ENCODE data around the gene BNIP3. TPM values are rescaled to one million over a fixed set of nuclear protein-coding genes. Genes with fewer than 3 reads are reported as not detected.

Gene BNIP3
- total and polyA plus RNA-seq, 4 donors, result 36.8 to 151 (median 114) TPM

GRCh38 chr10:131968949-131969348 is 12.8 kb downstream of the BNIP3 start (continued):
- no peak for TF ChIP-seq HNF4A (conservative IDR thresholded peaks at IDR 0.05)
- no peak for TF ChIP-seq JUND (IDR thresholded peaks at IDR 0.05)

- Histone ChIP-seq H3K27ac (ENCODE audit: low read depth in 1 of 2, low read length in 2 of 2) (no peak overlapping the region), H3K9me3 (ENCODE audit: control insufficient read depth in 4 of 4, low read length in 3 of 4) (no peaks in the 10 kb centered on the region), H3K4me3 (ENCODE audit: low read depth in 1 of 3, low read length in 3 of 3) (no peak overlapping the region), H3K27me3 (ENCODE audit: control insufficient read depth in 4 of 4, insufficient read depth in 4 of 4, low read length in 3 of 4) (no peaks in the 10 kb centered on the region), H3K4me1 (ENCODE audit: control insufficient read depth in 4 of 4, insufficient read depth in 4 of 4, low read length in 3 of 4) (no peaks in the 10 kb centered on the region), H3K36me3 (ENCODE audit: control insufficient read depth in 4 of 4, insufficient read depth in 3 of 4, low read depth in 1 of 4, low read length in 3 of 4) (peaks cover 8 to 20% (median 11%) of the 10 kb centered on the region in 4 donors), H3K9ac (ENCODE audit: low read depth in 1 of 2, low read length in 2 of 2) (no peak overlapping the region)
- TF ChIP-seq YY1 (IDR thresholded peaks at IDR 0.05), result no peak
- TF ChIP-seq GABPA (IDR thresholded peaks at IDR 0.05 in 1 of 2, conservative IDR thresholded peaks at IDR 0.05 in 1 of 2), result no peak
- TF ChIP-seq RAD21 (IDR thresholded peaks at IDR 0.05), result no peak
- TF ChIP-seq TAF1 (conservative IDR thresholded peaks at IDR 0.05), result no peak
- DNase-seq (ENCODE audit: low spot score), result no peak
- WGBS, result 96% methylated on average over 9 of the region's 9 CpGs
Measured at GRCh38 chr10:131964298-131964697, 17.4 kb downstream of the BNIP3 start.

GRCh38 chr10:131963811-131964210 is 17.9 kb downstream of the BNIP3 start:
- peaks cover 3 to 15% (median 9%) of the 10 kb centered on the region in 4 donors for H3K36me3 ChIP-seq (ENCODE audit: control insufficient read depth in 4 of 4, insufficient read depth in 3 of 4, low read depth in 1 of 4, low read length in 3 of 4)
- WGBS, result 87% methylated on average over 9 of the region's 9 CpGs

More at GRCh38 chr10:131963811-131964210, 17.9 kb downstream of the BNIP3 start:
- Histone ChIP-seq H3K4me1 (ENCODE audit: control insufficient read depth in 4 of 4, insufficient read depth in 4 of 4, low read length in 3 of 4) (no peaks in the 10 kb centered on the region), H3K9ac (ENCODE audit: low read depth in 1 of 2, low read length in 2 of 2) (no peak overlapping the region), H3K27ac (ENCODE audit: low read depth in 1 of 2, low read length in 2 of 2) (no peak overlapping the region), H3K9me3 (ENCODE audit: control insufficient read depth in 4 of 4, low read length in 3 of 4) (no peaks in the 10 kb centered on the region), H3K4me3 (ENCODE audit: low read depth in 1 of 3, low read length in 3 of 3) (no peak overlapping the region), H3K27me3 (ENCODE audit: control insufficient read depth in 4 of 4, insufficient read depth in 4 of 4, low read length in 3 of 4) (no peaks in the 10 kb centered on the region)
- DNase-seq (ENCODE audit: low spot score), result no peak
- no peak for TF ChIP-seq TAF1 (conservative IDR thresholded peaks at IDR 0.05)
- TF ChIP-seq SP1 (IDR thresholded peaks at IDR 0.05), result no peak
- TF ChIP-seq MAX (IDR thresholded peaks at IDR 0.05), result no peak
- TF ChIP-seq HNF4A (conservative IDR thresholded peaks at IDR 0.05), result no peak
- no peak for TF ChIP-seq CTCF (IDR thresholded peaks at IDR 0.05; ENCODE audit: low read depth, low read length, missing input control)
- no peak for TF ChIP-seq RXRA (IDR thresholded peaks at IDR 0.05)
- TF ChIP-seq JUND (IDR thresholded peaks at IDR 0.05), result no peak
- no peak for TF ChIP-seq HNF4G (IDR thresholded peaks at IDR 0.05)
- TF ChIP-seq YY1 (IDR thresholded peaks at IDR 0.05), result no peak
- no peak for TF ChIP-seq ATF3 (IDR thresholded peaks at IDR 0.05)
- no peak for TF ChIP-seq FOXA2 (IDR thresholded peaks at IDR 0.05)
- TF ChIP-seq GABPA (IDR thresholded peaks at IDR 0.05 in 1 of 2, conservative IDR thresholded peaks at IDR 0.05 in 1 of 2), result no peak
- TF ChIP-seq NR2F2 (IDR thresholded peaks at IDR 0.05), result no peak
- no peak for TF ChIP-seq FOXA1 (IDR thresholded peaks at IDR 0.05)
- no peak for TF ChIP-seq RAD21 (IDR thresholded peaks at IDR 0.05)
- TF ChIP-seq EGR1 (IDR thresholded peaks at IDR 0.05; ENCODE audit: low read depth in 2 of 2), result no peak
- TF ChIP-seq REST (IDR thresholded peaks at IDR 0.05), result no peak
- TF ChIP-seq ZBTB33 (IDR thresholded peaks at IDR 0.05), result no peak

All from liver (tissue), 9 donors.